ENCODE measurements around the gene CEBPB. TPM values are rescaled to one million over a fixed set of nuclear protein-coding genes. Genes with fewer than 3 reads are reported as not detected.
"Not testable (repeated sequence)": the region's sequence is repeated elsewhere in the genome, so short reads cannot be mapped to it uniquely, and the experiment has no call there.

Gene CEBPB
- total RNA-seq, 4 donors from 2014 or later = 202 to 524 (median 275) TPM

DNA sequence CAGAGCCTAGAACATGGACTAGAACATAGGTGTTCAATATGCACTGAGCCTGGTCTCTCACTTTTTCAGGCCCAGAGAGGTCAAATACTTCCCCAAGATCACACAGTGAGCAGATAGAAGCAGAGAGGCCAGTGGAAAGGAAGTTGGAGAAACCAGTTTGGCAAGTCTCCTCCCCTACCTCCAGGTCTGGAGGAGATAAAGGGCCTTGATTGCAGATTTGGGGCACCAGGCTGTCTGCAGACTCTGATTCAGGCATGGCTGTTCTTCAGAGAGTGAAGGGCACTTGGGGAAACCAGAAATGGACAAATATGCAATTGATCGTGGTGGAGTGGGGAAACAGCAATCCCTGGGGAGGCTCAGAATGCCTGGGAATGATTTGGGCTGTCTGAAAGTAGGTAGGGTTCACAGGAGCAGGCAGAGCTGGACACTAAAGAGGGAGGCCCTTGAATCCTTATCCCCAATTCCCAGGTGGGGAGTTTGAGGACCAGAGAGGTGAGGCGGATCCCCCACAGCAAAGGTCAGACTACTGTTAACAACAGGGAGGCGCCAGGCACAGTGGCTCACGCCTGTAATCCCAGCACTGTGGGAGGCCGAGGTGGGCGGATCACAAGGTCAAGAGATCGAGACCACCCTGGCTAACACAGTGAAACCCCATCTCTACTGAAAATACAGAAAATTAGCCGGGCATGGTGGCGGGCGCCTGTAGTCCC is 39.4 kb upstream of the CEBPB start:
- H3K27ac ChIP-seq = peak overlapping the region in 2 of 4 donors; percentile 94 to 96
- H3K27me3 ChIP-seq = no peaks in the 10 kb centered on the region
- H3K4me3 ChIP-seq = peak overlapping the region in 1 of 4 donors; percentile 100
- WGBS, 2 donors = 76 to 79% methylated on average over 10 of the region's 10 CpGs
- DNase-seq (ENCODE audit: low spot score in 2 of 2) = no peak
- TF ChIP-seq POLR2A (IDR thresholded peaks at IDR 0.05) = no peak
- TF ChIP-seq, protein P1, sequence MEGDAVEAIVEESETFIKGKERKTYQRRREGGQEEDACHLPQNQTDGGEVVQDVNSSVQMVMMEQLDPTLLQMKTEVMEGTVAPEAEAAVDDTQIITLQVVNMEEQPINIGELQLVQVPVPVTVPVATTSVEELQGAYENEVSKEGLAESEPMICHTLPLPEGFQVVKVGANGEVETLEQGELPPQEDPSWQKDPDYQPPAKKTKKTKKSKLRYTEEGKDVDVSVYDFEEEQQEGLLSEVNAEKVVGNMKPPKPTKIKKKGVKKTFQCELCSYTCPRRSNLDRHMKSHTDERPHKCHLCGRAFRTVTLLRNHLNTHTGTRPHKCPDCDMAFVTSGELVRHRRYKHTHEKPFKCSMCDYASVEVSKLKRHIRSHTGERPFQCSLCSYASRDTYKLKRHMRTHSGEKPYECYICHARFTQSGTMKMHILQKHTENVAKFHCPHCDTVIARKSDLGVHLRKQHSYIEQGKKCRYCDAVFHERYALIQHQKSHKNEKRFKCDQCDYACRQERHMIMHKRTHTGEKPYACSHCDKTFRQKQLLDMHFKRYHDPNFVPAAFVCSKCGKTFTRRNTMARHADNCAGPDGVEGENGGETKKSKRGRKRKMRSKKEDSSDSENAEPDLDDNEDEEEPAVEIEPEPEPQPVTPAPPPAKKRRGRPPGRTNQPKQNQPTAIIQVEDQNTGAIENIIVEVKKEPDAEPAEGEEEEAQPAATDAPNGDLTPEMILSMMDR (IDR thresholded peaks at IDR 0.05) = no peak
- no peaks in the 10 kb centered on the region for H3K9me3 ChIP-seq
- peaks cover 0 to 15% (median 0%) of the 10 kb centered on the region in 3 donors for H3K36me3 ChIP-seq
- H3K4me1 ChIP-seq = peaks cover 0 to 71% (median 34%) of the 10 kb centered on the region in 4 donors

- peak overlapping the region; percentile 70 to 96 (median 94) for H3K27ac ChIP-seq
- DNase-seq (ENCODE audit: low spot score in 2 of 2) = no peak
- peak overlapping the region; percentile 64 to 100 (median 98) for H3K4me3 ChIP-seq
- H3K4me1 ChIP-seq = peaks cover 0 to 57% (median 23%) of the 10 kb centered on the region in 4 donors
- no peaks in the 10 kb centered on the region for H3K27me3 ChIP-seq
- H3K9me3 ChIP-seq = no peaks in the 10 kb centered on the region
- 7 to 16% methylated on average over 4 of the region's 4 CpGs for WGBS, 2 donors
- peaks cover 0 to 15% (median 0%) of the 10 kb centered on the region in 3 donors for H3K36me3 ChIP-seq
- no peak for TF ChIP-seq POLR2A (IDR thresholded peaks at IDR 0.05)
- TF ChIP-seq, protein P1 (IDR thresholded peaks at IDR 0.05) = no peak
- peak in 1 of 2 donors; percentile 7 for TF ChIP-seq EP300 (IDR thresholded peaks at IDR 0.05)
These were observed 38.1 kb upstream of the CEBPB start for GRCh38 chr20:50152394-50153152.

- Histone ChIP-seq H3K4me1 (peaks cover 0 to 53% (median 23%) of the 10 kb centered on the region in 4 donors), H3K4me3 (peak overlapping the region; percentile 64 to 100 (median 98)), H3K27me3 (no peaks in the 10 kb centered on the region), H3K27ac (peak overlapping the region; percentile 70 to 96 (median 94)), H3K9me3 (no peaks in the 10 kb centered on the region), H3K36me3 (peaks cover 0 to 12% (median 0%) of the 10 kb centered on the region in 3 donors)
- TF ChIP-seq POLR2A (IDR thresholded peaks at IDR 0.05) (no peak), EP300 (IDR thresholded peaks at IDR 0.05) (no peak)
- TF ChIP-seq, protein P1 (IDR thresholded peaks at IDR 0.05) = no peak
- WGBS, 2 donors = 0 to 1% methylated on average over 11 to 12 of the region's 18 CpGs
- DNase-seq (ENCODE audit: low spot score in 2 of 2) = no peak
These were observed 37.5 kb upstream of the CEBPB start for GRCh38 chr20:50153153-50153499.

- H3K9me3 ChIP-seq = no peaks in the 10 kb centered on the region
- peaks cover 0 to 50% (median 23%) of the 10 kb centered on the region in 4 donors for H3K4me1 ChIP-seq
- peak within 1 kb of the TSS; percentile 64 to 100 (median 98) for H3K4me3 ChIP-seq
- 5 to 7% methylated on average over 26 to 43 of the region's 99 CpGs for WGBS, 2 donors
- TF ChIP-seq POLR2A (IDR thresholded peaks at IDR 0.05) (peak; percentile 80 to 94), EP300 (IDR thresholded peaks at IDR 0.05) (peak in 1 of 2 donors; percentile 85)
- TF ChIP-seq, protein P1 (IDR thresholded peaks at IDR 0.05) = peak in 2 of 5 experiments; percentile 32 to 43
- peaks cover 0 to 6% (median 0%) of the 10 kb centered on the region in 3 donors for H3K36me3 ChIP-seq
- H3K27me3 ChIP-seq = no peaks in the 10 kb centered on the region
- peak; percentile 70 to 76 for DNase-seq (ENCODE audit: low spot score in 2 of 2)
- peak within 1 kb of the TSS; percentile 78 to 96 (median 94) for H3K27ac ChIP-seq
These were observed 36.9 kb upstream of the CEBPB start, which contains the start of gene PEDS1 for GRCh38 chr20:50153500-50154377. Gene PEDS1, minus strand, starts transcription at chr20:50153723. Its CDS starts 86 bp downstream, at chr20:50153637.

GRCh38 chr20:50161494-50161893 is 29.1 kb upstream of the CEBPB start:
- H3K9me3 ChIP-seq; DNase-seq (ENCODE audit: low spot score in 2 of 2); H3K36me3 ChIP-seq; H3K27me3 ChIP-seq; H3K4me3 ChIP-seq; H3K27ac ChIP-seq: not testable (repeated sequence)
- 80 to 85% methylated on average over 7 of the region's 7 CpGs for WGBS, 2 donors
- peaks cover 0 to 17% (median 8%) of the 10 kb centered on the region in 4 donors for H3K4me1 ChIP-seq

All from tibial nerve (tissue), 4 donors.